H9 (cell line): ENCODE data around the gene MRPL48. TPM values are rescaled to one million over a fixed set of nuclear protein-coding genes. Genes with fewer than 3 reads are reported as not detected.

Experiments
- DNase-seq: peaks from one replicate; pipeline ENCODE4 v3.0.0-alpha.2; 2017
- H2AFZ ChIP-seq: one replicate; pipeline ENCODE4 v1.6.1; 2013; ENCODE audit warnings: mild to moderate bottlenecking, low read length, control low read depth, moderate library complexity
- H2AK5ac ChIP-seq: 2 replicates; pipeline ENCODE4 v1.6.1; 2013; ENCODE audit warnings: low read length, control low read depth, mixed read lengths; ENCODE audit not compliant: insufficient read length
- H2BK120ac ChIP-seq: one replicate; pipeline ENCODE4 v1.6.1; 2013; ENCODE audit warnings: low read depth, mild to moderate bottlenecking, low read length, control low read depth, inconsistent platforms; ENCODE audit not compliant: poor library complexity, severe bottlenecking
- H2BK12ac ChIP-seq: 2 replicates; pipeline ENCODE4 v1.6.1; 2013; ENCODE audit warnings: low read length, control low read depth, mixed read lengths, low read depth; ENCODE audit not compliant: insufficient read length
- H2BK15ac ChIP-seq: 2 replicates; pipeline ENCODE4 v1.6.1; 2013; ENCODE audit warnings: low read depth, low read length, control low read depth
- H2BK20ac ChIP-seq: one replicate; pipeline ENCODE4 v1.6.1; 2013; ENCODE audit warnings: low read depth, mild to moderate bottlenecking, low read length, control low read depth, inconsistent platforms; ENCODE audit not compliant: poor library complexity, severe bottlenecking
- H2BK5ac ChIP-seq: 2 replicates; pipeline ENCODE4 v1.6.1; 2013; ENCODE audit warnings: low read length, control low read depth, mixed read lengths; ENCODE audit not compliant: insufficient read length
- H3K14ac ChIP-seq: 2 replicates; pipeline ENCODE4 v1.6.1; 2013; ENCODE audit warnings: low read length, control low read depth; ENCODE audit not compliant: insufficient read depth
- H3K18ac ChIP-seq: 2 replicates; pipeline ENCODE4 v1.6.1; 2013; ENCODE audit warnings: low read depth, mild to moderate bottlenecking, mixed read lengths, low read length, control low read depth; ENCODE audit not compliant: insufficient read length
- H3K23ac ChIP-seq: 2 replicates; pipeline ENCODE4 v1.6.1; 2013; ENCODE audit warnings: low read length, control low read depth, mixed read lengths, low read depth; ENCODE audit not compliant: insufficient read length
- H3K23me2 ChIP-seq: 2 replicates; pipeline ENCODE4 v1.6.1; 2013; ENCODE audit warnings: low read depth, mild to moderate bottlenecking, mixed read lengths, low read length, control low read depth; ENCODE audit not compliant: insufficient read length, poor library complexity, severe bottlenecking
- H3K27ac ChIP-seq: 2 replicates; pipeline ENCODE4 v1.5.1; 2013; ENCODE audit warnings: low read length, control low read depth, mixed read lengths, low read depth; ENCODE audit not compliant: insufficient read length
- H3K27me3 ChIP-seq: 2 replicates; pipeline ENCODE4 v1.6.1; 2013; ENCODE audit warnings: low read length, control low read depth, inconsistent platforms; ENCODE audit not compliant: insufficient read depth
- H3K4ac ChIP-seq: 2 replicates; pipeline ENCODE4 v1.6.1; 2013; ENCODE audit warnings: low read depth, mild to moderate bottlenecking, control low read depth, inconsistent platforms, low read length, moderate library complexity
- H3K4me1 ChIP-seq: 2 replicates; pipeline ENCODE4 v1.6.1; 2013; ENCODE audit warnings: low read length, control low read depth, inconsistent platforms; ENCODE audit not compliant: insufficient read depth
- H3K4me2 ChIP-seq: 2 replicates; pipeline ENCODE4 v1.6.1; 2013; ENCODE audit warnings: low read length, control low read depth, mixed read lengths; ENCODE audit not compliant: insufficient read length, insufficient read depth
- H3K56ac ChIP-seq: 2 replicates; pipeline ENCODE4 v1.6.1; 2013; ENCODE audit warnings: low read depth, mild to moderate bottlenecking, mixed read lengths, low read length, control low read depth; ENCODE audit not compliant: insufficient read length
- H3K79me1 ChIP-seq: 2 replicates; pipeline ENCODE4 v1.6.1; 2013; ENCODE audit warnings: low read depth, mild to moderate bottlenecking, moderate library complexity, low read length, control low read depth, inconsistent platforms; ENCODE audit not compliant: insufficient read depth, poor library complexity, severe bottlenecking
- H3K79me2 ChIP-seq: 2 replicates; pipeline ENCODE4 v1.6.1; 2013; ENCODE audit warnings: low read length, control low read depth, inconsistent platforms; ENCODE audit not compliant: insufficient read depth
- H3K9ac ChIP-seq: 2 replicates; pipeline ENCODE4 v1.6.1; 2013; ENCODE audit warnings: low read length, control low read depth, mixed read lengths; ENCODE audit not compliant: insufficient read length; ENCODE audit errors: extremely low read depth
- H3K9me3 ChIP-seq: one replicate; pipeline ENCODE4 v1.6.1; 2013; ENCODE audit warnings: low read depth, low read length, inconsistent platforms; ENCODE audit not compliant: control insufficient read depth
- H3T11ph ChIP-seq: one replicate; pipeline ENCODE4 v1.6.1; 2013; ENCODE audit warnings: mild to moderate bottlenecking, low read length, control low read depth, inconsistent platforms
- H4K20me1 ChIP-seq: one replicate; pipeline ENCODE4 v1.6.1; 2013; ENCODE audit not compliant: control insufficient read depth, insufficient read length, insufficient read depth
- H4K5ac ChIP-seq: 2 replicates; pipeline ENCODE4 v1.6.1; 2013; ENCODE audit warnings: low read depth, mild to moderate bottlenecking, mixed read lengths, low read length, control low read depth; ENCODE audit not compliant: insufficient read length
- H4K8ac ChIP-seq: replicated peaks from 2 replicates; pipeline ENCODE4 v1.6.1; 2013; ENCODE audit warnings: low read length, control low read depth, mixed read lengths, low read depth; ENCODE audit not compliant: insufficient read length
- H4K91ac ChIP-seq: 2 replicates; pipeline ENCODE4 v1.6.1; 2013; ENCODE audit warnings: low read depth, mild to moderate bottlenecking, moderate library complexity, mixed read lengths, low read length, control low read depth; ENCODE audit not compliant: insufficient read length
- H3K27ac Mint-ChIP-seq, 3 experiments: 2 replicates in 2 of 3; 3 replicates in 1 of 3; pipeline ENCODE4 v1.8.0; 2020 to 2021; ENCODE audit warnings: mixed read lengths in 3 of 3, mild to moderate bottlenecking in 1 of 3, moderate library complexity in 1 of 3
- H3K27me3 Mint-ChIP-seq: 2 replicates; pipeline ENCODE4 v1.8.0; 2021; ENCODE audit warnings: low read depth, mild to moderate bottlenecking, moderate library complexity, mixed read lengths
- H3K36me3 Mint-ChIP-seq, 3 experiments: 2 replicates in 2 of 3; 3 replicates in 1 of 3; pipeline ENCODE4 v1.8.0; 2020 to 2021; ENCODE audit warnings: low read depth in 3 of 3, mixed read lengths in 3 of 3; ENCODE audit not compliant: insufficient read depth in 1 of 3
- H3K4me1 Mint-ChIP-seq, 2 experiments: 2 replicates each; pipeline ENCODE4 v1.8.0; 2020; ENCODE audit warnings: mixed read lengths in 2 of 2
- H3K4me3 Mint-ChIP-seq, 2 experiments: 2 replicates in 1 of 2; 3 replicates in 1 of 2; pipeline ENCODE4 v1.8.0; 2020 to 2021; ENCODE audit warnings: mild to moderate bottlenecking in 2 of 2, mixed read lengths in 2 of 2, moderate library complexity in 1 of 2
- H3K9me3 Mint-ChIP-seq, 2 experiments: 2 replicates in 1 of 2; 3 replicates in 1 of 2; pipeline ENCODE4 v1.8.0; 2020; ENCODE audit warnings: mild to moderate bottlenecking in 2 of 2, mixed read lengths in 2 of 2, moderate library complexity in 1 of 2
- CTCF ChIP-seq: fragments of 200-600 bp; sonication (generic); conservative IDR thresholded peaks from 3 replicates; pipeline ENCODE4 v1.8.0; 2021; ENCODE audit warnings: antibody characterized with exemption, mild to moderate bottlenecking
- WGBS: extraction: QIAGEN DNeasy Blood & Tissue Kit; methylation state at CpG from one replicate; pipeline ENCODE4 v1.1.7; 2013; ENCODE audit warnings: missing lambda C conversion rate, low lambda C conversion rate, mixed read lengths; ENCODE audit not compliant: insufficient read length; ENCODE audit errors: extremely low coverage; 5-methylcytosine and 5-hydroxymethylcytosine counted together
- total RNA-seq: library from RNA; stranded (reverse); gene quantifications from 2 replicates; pipeline ENCODE4 v1.2.1, GENCODE V29; 2021

The MRPL48 gene
- total RNA-seq, 1 experiment from 2014 or later = 36.4 TPM

DNA sequence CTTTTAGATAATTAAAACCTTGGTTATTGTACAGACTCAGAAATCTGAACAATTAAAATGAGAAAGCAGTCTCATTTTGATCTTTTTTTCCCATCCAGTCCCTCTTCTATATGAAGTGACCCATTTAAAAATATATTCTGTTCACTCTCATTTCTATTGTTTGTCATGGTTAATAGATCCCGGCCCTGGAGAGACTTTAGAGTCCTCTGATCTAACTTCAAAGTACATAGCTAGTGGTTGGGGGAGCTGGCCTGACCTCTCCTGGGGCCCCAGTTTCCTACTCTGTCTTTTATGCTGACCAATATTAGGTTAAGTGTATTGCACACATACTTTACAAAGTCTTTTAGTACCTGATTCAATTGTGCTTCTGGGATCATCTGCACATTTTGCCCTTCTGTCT lies 13.5 kb downstream of the MRPL48 start:
- Histone ChIP-seq H3K23me2 (no peaks in the 10 kb centered on the region), H3K79me1 (peaks cover 6% of the 10 kb centered on the region), H3K4ac (no peak overlapping the region), H4K20me1 (no peaks in the 10 kb centered on the region), H3K79me2 (no peaks in the 10 kb centered on the region; the same call in 1 of the 2 replicates), H3K9me3 (no peaks in the 10 kb centered on the region), H3T11ph (no peak overlapping the region), H4K5ac (no peak overlapping the region), H2BK5ac (no peak overlapping the region), H3K56ac (no peak overlapping the region), H3K4me1 (no peaks in the 10 kb centered on the region), H3K9ac (no peak overlapping the region), H2BK15ac (no peak overlapping the region), H3K14ac (no peak overlapping the region), H3K18ac (no peak overlapping the region), H2BK120ac (no peak overlapping the region), H3K23ac (no peak overlapping the region), H3K27ac (no peak overlapping the region), H4K8ac (no peak overlapping the region), H2BK12ac (no peak overlapping the region), H4K91ac (no peak overlapping the region), H2AK5ac (no peak overlapping the region), H3K4me2 (no peak overlapping the region), H2AFZ (no peak overlapping the region), H2BK20ac (no peak overlapping the region), H3K27me3 (no peaks in the 10 kb centered on the region)
- DNase-seq = no peak
- Mint-ChIP-seq H3K4me3 (no peak overlapping the region), H3K9me3 (no peaks in the 10 kb centered on the region), H3K36me3 (peaks cover 0 to 8% (median 0%) of the 10 kb centered on the region in 3 experiments; a peak in 2 of 7 replicates), H3K4me1 (no peaks in the 10 kb centered on the region), H3K27ac (no peak overlapping the region), H3K27me3 (no peaks in the 10 kb centered on the region)
- WGBS = no CpG with 5 or more reads among the region's 1 CpG
- no peak for TF ChIP-seq CTCF
